ENCODE data around the gene CCNL2.

DNA sequence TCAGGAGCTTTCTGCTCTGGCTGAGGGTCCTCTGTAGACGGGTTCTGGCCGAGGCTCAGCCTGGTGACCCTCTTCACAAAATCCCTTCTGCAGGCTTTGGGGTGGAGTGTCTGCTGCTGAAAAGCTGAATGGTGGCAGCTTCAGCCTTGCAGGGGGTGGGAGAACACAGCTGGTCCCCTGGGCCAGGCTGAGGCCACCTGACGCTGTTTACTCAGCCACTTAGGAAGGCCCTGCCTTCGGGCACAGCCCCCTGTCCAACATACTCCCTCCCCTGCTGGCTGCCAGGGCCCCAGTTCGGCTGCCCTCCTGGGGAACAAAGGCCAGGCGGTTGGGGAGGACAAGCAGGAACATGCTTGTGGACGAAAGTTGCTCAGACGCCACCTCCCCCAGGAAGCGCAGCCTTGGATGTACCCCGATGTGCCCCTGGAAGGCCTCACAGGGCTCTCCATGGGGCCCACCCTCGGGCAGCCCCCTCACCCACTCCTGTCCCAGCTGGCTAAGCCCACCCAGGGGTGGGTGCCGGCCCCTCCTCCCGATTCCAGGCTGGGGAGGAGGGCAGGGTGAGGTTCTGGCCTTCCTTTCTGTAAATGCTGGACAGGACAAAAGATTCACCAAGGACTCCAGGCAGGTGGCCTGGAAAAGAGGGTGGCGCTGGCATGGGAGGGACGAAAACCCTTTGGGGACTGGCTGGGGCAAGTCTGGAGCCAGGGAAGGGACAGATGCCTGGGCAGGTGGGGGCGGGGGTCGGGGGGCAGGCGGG is 22.2 kb upstream of the CCNL2 start, which contains the start of gene ANKRD65:
- TF ChIP-seq, protein P1, sequence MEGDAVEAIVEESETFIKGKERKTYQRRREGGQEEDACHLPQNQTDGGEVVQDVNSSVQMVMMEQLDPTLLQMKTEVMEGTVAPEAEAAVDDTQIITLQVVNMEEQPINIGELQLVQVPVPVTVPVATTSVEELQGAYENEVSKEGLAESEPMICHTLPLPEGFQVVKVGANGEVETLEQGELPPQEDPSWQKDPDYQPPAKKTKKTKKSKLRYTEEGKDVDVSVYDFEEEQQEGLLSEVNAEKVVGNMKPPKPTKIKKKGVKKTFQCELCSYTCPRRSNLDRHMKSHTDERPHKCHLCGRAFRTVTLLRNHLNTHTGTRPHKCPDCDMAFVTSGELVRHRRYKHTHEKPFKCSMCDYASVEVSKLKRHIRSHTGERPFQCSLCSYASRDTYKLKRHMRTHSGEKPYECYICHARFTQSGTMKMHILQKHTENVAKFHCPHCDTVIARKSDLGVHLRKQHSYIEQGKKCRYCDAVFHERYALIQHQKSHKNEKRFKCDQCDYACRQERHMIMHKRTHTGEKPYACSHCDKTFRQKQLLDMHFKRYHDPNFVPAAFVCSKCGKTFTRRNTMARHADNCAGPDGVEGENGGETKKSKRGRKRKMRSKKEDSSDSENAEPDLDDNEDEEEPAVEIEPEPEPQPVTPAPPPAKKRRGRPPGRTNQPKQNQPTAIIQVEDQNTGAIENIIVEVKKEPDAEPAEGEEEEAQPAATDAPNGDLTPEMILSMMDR (IDR thresholded peaks at IDR 0.05; ENCODE audit: low read depth, low read length), result no peak
- TF ChIP-seq EZH2phosphoT487 (IDR thresholded peaks at IDR 0.05; ENCODE audit: low read depth), result no peak
